ENCODE measurements around the gene ACTC1.
A peak's percentile ranks its signal among the peaks of the same experiment; 100 is the strongest.

ACTC1 gene

DNA sequence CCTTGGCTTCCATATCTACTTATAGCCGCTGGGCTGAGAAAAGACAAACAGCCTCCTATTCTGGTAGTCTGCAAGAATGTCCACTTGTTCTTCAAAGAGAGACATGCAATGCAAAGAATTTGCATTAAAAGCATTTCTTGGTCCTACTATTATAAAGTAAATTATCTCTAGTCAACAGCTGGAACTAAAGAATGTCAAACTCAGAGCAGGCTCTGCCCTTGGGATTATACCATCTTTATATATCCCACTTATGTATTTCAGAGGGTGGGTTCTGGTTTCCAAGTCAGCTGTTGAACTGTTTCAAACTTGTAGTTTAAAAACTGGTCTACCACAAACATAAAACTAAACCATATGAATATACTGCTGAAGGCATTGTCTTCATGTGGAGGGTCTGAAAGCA is 7.0 kb upstream of the ACTC1 start:
- no peak for DNase-seq

DNA sequence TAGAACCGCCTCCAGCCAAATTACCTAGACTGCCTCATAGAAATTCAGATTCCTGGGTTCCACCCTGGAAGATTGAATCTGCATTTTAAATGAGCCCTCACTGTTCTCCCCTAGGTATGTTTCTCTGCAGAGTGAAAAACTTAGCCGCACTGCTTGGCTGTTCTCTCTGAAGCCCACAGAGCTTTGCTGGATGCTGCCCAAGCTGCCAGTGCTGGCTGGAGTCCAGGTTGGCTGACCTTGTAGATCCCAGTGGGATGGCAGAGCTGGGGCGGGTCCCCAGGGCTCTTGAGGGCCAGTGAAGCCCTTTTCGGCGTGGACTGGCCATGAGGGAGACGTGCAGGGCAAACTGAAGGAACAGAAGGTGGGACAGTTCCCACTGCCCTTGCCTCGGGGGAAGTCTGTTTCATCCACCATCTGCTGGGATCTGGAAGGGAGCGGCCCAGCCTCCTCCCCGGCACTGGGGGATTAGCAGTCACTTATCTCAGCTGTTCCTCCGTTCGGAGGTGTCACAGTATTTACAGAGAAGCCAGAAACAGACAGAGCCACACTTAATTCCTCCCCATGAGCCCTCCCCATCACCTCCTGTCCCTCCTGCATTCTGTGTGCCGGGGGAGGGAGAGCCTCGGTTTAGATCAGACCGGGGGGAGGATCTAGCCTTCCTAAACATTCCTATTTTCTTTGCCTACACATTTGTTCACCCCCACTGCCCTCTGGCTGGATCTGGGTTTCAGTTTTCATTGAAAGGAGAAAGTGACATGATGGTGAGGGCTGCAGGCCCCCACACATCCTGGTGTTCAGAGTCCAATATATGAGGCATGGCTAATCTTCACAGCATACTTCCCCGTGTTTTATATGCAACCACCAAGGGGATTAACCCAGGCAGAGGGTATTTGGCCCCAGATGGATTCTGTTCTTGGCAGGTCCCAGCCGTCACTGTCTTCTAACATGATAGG is 4.1 kb upstream of the ACTC1 start:
- peak; percentile 50 for DNase-seq

DNA sequence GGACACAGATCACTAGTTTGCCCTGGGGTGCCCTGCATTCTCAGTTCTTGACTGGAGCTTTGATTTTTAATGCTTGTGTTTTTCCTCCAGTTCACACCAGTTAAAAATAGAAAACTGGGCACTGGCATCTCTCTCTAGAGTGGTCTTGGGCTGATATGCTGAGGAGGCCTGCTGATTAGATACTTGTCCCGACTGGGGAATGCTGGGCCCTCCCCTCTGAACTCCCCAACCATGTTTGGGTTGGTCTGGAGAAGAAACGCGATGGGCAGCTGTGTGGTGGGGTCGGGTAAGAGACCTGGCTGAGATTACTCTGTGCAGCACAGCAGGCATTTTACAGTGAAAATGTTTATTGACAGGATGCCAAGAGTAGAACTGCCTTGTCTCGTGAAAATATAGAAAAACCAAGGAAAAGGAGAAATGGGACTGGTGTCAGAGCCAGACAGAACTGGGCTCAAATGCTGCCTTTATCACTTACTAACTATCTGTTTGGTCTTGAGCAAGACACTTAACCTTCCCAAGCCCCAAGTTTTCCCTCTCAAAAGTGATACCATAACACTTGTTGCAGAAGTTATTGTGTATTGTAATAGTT is 1.6 kb upstream of the ACTC1 start:
- DNase-seq: no peak

DNA sequence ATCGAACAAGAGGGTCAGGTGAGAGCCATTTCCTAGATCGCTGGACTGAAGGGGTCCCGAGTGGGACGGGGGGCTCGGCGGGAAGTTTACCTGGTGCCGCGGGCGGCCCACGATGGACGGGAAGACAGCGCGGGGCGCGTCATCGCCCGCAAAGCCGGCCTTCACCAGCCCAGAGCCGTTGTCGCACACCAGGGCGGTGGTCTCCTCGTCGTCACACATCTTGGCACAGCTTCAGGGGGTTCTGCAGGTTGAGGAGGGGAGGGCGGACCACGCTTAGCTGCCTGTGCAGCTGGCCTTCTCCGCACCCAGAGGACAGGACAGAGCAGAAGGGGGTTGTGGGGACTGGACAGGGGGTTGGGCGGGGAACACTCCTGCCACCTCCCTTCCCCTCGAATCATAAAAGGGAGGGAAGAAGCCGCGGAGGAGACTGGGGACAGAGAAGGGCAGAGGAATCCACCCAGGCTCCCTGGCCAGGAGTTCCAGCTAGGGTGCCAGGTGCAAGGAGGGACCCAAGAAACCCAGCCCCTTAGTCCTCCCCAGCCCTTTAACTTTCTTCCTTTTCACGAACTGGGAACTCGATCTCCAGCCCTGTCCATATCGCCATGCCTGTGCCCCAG is 651 bp downstream of the ACTC1 start:
- DNase-seq: peak; percentile 22

DNA sequence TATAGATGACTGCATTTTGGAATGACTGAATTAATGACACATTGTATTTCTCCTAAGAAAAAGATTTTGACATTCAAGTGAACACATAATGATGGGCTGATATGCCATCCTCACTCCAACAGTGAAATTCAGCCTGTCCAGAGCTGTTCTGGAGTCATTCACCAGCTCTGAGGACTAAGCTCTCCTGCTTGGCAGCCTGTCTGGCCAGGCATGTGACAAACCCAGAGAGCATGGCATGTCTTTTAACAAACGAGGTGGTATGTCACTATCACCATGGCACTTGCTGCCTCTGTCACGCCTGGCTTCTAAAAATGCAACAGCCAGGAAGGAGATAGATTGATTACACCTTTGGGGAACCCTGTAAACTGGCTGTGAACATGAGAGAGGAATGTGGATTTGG is 1.4 kb downstream of the ACTC1 start:
- DNase-seq: no peak

DNA sequence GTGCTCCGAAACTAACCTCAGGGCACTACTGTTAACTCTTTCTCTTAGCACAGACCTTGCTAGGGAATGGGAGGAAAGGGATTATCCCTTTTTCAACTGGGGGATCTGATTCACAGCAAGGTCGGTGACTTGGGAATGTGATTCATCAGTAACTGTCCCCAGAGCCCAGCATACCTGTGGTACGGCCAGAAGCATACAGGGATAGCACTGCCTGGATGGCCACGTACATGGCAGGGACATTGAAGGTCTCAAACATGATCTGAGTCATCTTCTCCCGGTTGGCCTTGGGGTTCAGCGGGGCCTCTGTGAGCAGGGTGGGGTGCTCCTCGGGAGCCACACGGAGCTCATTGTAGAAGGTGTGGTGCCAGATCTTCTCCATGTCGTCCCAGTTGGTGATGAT is 2.3 kb downstream of the ACTC1 start:
- no peak for DNase-seq

DNA sequence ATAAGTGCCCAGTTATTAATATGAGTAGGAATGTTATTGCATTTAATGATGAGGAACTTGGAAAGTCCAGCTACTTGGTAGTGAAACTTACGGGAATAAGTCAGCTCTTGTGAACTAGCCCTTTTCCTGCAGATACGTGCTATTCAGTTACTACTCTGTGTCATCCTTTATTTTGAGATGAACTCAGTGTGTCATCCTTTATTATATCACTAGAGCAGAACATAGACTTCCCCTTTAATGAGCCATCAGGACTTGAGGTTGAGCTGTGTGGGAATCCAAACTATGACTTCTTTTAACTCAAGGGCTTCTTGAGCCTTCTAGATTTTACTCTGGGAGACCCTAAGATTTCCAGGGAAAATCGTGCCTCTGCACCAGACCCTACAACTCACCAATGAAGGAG is 3.6 kb downstream of the ACTC1 start:
- DNase-seq: no peak

DNA sequence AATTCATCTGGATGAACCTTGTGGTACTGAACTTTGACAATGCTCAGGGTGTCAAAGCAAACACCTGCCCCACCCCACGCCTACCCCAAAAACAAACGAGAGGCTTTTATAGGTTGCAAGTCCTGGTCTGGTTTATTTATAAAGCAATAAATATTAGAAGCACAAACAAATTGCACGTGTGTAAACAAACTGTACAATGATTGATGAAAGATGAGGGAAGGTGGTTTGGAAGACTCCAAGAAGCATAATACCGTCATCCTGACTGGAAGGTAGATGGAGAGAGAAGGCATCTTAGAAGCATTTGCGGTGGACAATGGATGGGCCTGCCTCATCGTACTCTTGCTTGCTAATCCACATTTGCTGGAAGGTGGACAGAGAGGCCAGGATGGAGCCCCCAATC is 5.2 kb downstream of the ACTC1 start:
- DNase-seq: no peak

DNA sequence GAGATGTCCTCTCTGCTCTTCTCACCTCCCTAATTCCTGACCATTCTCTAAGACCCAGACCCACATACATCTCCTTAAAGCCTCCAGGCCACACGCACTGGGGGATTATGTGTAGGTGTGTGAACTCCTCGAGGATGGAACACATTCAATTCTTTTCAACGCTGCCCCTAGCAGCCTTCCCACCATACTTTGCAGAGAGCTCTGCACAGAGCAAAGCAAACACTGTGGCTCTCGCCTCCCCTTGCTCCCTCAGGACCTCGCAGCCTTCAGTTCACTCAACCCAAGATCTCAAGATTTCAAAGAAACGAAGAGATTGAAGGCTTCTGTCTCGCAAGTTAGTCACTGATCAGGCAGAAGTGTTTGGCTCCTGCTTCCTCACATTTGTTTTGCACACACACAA is 6.0 kb downstream of the ACTC1 start:
- no peak for DNase-seq

DNA sequence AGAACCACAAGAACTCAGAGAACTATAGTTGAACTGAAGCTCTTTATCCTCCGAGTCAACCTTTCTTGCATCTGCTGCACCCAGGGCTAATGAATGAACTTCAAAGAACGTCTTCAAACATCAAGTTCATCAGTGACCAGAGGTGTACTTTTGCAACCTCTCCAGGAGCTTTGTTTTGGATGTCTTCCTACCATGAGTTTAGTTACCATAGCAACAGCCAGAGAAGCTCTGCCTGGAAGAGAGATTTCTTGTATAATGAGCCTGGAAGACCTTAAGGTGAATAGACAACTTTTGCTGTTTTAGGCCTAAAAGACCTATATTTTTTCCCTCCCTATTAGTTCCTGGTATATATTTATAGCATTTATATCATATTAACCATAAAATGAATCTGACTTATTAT is 9.1 kb downstream of the ACTC1 start:
- no peak for DNase-seq

DNA sequence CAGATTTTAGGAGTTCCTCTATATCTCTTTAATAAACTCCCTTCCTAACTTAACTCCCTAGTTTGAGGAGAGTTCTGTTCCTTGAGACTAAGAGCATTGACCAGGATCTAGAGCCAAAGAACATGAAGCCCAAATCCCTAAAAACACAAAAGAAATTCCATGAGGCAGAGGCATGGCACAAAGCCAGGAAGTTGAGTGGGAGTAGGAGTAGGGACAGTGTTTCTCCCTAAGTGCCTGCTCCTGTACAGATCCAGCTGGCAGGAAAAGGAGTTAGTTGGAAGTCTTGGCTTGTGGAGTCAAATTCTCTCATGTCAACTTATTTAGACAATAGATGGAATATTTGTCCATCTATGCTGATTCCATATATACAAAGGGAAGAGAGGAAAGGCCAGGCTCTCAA is 11.4 kb downstream of the ACTC1 start:
- no peak for DNase-seq

DNA sequence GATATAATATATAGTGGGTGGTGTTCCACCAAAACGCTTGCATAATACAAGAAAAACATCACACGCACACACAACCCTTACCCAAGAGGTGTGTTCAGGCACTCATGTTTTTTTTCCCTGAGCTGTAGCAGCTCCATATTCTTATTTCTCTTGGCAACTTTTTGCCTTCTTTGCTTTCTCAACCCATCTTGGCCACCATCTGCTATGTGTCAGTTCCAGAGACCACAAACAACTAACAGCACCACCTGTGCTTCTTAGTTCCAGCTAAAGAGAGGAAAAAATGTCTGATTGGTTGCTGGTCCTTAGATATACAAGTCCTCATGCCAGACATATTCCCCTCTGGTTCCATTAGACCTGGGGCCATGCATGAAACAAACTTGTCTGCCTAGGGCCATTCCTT is 11.9 kb downstream of the ACTC1 start:
- no peak for DNase-seq

DNA sequence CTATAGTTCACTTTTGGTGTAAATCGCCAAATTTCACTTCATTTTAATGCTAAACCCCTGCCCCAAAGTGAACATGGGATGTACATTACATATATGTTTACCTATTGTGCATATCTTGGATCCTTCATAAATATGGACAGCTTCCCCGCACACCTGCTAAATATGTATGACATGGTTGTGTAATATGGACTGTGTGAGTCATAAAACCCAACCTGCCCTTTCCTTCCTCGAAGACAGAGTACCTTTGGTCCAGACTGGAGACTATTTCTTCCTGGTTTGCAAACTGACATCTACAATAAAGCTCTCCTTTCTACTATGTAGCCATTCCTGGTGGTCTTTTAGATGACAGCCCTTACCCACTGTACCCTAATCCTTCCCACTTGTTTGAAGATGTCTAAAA is 12.4 kb downstream of the ACTC1 start:
- no peak for DNase-seq

DNA sequence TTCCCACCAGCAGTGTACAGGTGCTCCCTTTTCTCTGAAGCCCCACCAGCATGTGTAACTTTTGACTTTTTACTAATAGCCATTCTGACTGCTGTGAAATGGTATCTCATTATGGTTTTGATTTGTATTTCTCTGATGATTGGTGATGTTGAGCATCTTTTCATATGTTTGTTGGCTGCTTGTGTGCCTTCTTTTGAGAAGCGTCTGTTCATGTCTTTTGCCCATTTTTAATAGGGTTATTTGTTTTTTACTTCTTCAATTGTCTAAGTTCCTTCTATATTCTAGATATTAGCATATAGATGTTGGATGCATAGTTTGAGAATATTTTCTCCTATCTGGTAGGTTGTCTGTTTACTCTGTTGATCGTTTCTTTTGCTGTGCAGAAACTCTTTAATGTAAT is 14.6 kb downstream of the ACTC1 start:
- no peak for DNase-seq

DNA sequence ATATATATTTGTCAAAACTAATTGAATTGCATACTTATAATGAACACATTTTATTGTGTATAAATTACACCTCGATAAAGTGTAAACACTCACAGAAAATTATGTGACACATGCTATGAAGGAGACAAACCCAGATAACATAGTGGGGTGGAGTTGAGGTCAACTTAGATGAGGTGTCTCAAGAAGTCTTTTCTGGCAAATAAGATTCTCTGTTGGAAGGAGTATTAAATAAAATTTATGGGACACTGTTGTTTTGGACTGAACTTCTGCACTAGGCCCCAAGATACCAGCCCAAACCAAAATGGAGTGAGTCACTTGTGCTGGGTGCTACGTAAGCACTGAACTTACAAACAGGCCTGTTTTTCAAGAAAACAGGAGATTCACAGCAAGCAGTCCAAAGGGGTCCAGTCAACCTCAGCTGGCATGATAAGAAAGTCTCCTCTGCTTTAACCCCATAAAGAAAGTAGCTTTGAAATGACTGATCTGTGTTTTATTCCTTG is 18.7 kb downstream of the ACTC1 start:
- DNase-seq: no peak

DNA sequence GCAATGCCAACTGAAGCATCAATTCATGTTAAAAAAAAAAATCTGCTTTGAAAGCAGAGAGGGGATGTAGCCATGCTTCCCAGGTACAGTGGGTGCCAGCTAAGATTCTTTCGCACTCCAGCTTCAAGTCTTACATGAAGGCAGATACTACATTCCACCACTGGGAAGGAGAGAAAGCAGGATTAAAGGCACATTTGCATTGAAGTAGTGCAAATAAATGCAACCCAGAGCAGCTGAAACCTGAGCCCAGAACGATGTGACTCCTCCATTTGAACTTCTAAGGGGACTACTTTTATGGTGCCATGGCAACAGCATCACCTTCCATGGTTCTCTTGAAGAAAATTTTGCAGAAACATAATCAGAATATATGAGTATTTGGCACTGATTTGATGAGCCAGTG is 21.4 kb downstream of the ACTC1 start:
- DNase-seq: no peak

DNA sequence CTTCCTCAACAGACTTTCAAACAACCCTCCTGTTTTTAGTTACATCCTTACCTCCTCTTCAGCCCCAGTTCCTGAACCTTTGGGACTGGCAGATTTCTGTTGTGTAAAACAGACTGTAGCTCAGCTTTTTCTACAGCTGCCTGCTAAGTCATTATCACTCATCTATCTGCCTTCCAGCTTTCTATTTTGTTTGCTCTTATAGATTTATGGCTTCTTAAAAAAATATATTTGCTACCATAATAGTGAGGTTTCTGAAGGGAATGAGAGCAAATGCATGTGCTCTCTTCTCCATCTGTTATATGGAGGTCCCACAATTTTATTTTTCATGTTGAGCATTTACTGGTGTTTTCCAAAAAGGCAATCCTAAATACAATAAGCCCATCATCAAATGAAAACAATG is 22.3 kb downstream of the ACTC1 start:
- no peak for DNase-seq

DNA sequence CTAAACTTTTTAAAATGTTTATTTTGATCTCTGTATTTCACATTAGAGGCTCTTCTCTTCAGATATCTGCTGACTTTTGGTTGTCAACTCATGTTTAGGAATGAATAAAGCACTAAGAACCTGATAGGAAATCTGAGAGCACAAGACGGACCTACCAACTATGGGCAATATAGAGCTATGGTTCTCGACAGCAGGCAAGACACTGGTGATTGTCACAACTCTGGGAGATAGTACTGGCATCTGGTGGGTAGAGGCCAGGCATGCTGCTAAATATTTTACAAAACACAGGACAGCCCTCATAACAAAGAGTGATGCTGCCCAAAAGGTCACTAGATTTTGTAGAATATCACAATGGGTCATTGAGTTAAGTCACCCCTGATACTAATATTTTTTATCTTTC is 23.0 kb downstream of the ACTC1 start:
- DNase-seq: no peak

DNA sequence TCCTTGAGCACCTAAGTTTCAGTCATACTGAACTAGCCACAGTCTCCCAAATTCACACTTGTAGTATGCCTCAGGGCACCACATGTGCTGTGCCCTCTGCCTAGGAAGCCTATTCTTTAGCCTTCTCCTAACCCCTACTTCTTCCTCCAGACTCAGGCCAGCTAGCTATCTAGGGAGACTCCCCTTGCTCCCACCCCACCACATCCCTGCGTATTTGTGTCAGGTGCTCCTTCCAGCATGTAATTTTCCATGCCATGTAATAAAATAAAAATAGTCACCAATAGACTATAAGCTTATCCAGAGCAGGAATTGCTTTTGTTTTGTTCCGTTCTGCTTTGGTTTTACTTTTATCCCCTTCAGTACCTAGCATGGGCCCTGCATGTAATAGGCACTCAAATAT is 25.6 kb downstream of the ACTC1 start:
- DNase-seq: no peak

DNA sequence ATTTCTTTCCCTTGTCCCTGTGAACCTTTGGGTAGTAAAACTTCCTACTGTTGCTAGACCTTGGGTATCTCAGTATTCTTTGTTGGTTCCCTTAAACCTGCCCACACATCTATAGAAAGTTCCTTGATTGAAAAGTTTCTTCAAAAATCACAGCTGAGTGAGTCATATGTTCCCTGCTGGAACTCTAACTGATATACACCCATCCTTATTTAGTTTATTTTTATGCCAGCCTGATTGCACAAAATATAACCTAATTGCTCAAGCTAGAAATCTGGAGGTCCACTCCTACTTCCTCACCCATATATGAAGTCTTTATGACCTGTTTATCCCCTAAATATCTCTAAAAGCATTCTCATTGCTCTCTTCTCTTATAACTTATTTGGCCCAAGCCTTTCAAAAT is 26.8 kb downstream of the ACTC1 start:
- DNase-seq: no peak

DNA sequence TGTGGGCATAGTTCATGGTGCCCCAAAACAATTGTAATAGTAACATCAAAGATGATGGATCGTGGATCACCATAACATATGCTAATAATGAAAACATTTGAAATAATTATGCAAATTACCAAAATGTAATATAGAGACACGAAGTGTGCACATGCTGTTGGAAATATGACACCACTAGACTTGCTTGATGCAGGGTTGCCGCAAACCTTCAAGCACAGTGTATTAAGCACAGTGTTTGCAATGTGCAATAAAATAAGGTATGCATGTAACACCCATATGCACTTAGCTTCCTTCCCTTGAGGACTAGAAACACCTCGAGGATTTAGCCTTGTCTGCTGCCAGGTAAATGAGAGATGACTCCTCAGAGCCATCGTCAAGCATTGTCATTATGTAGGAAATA is 29.6 kb downstream of the ACTC1 start:
- DNase-seq: no peak

DNA sequence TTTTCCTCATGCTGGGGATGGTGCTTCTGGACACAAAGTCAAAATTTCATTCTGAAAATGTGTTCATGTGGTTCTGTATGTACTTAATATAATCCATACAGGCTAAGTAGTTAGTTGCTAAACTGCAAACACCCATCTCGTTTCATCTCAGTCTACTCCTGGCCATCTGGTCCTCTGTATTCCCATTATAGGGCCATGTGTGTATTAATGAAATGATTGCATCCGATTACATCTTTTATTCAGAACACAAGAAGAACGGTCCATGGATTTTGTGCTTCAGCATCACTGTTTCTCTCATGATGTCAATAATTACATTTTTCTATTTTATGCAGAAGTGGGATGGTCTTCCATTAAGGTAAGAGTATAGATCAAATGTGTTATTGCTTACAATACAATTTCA is 34.4 kb downstream of the ACTC1 start:
- DNase-seq: no peak

DNA sequence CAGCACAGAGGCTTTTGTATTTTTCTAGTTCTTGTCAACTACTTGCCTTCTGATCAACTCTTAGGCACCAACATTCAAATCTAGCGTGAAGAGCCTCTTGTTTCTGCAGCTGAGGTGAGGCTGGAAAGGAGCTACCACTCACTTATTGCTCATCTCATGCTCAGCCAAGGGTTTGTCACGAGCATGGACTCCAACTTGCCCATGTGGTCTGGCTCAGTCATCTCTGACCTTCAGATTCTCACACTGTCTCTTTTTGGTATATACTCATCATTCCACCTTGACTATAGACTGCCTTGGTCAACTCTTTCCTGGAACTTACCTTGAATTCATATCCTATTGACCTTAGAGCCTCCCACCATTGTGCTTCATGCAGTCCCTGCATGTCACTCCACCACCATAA is 35.4 kb downstream of the ACTC1 start:
- no peak for DNase-seq

DNA sequence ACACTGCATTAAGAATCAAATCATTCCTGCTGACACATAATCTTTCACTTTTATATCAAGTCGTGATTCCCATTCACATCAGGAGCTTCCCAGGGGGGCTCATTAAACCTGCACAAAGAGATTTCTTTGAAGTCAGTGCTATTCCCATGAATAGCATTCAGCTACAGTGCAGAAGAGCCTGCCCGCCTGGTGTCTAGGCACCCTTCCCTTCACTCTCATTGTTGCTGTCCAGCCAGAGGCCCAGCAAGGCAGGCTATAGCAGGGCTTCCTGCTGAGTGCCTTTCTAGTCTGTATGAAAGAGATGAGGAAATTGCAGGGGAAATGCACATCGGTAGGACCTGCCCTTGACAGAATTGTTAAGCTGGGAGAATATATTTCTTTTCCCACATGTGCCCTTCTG is 36.0 kb downstream of the ACTC1 start:
- DNase-seq: no peak

Data from right kidney (tissue), 1 donor.